ENCODE data around the gene AP3S1. TPM values are rescaled to one million over a fixed set of nuclear protein-coding genes. Genes with fewer than 3 reads are reported as not detected.
"Not testable (repeated sequence)": the region's sequence is repeated elsewhere in the genome, so short reads cannot be mapped to it uniquely, and the experiment has no call there.

Gene AP3S1
- total RNA-seq, 1 experiment from 2014 or later, result 60.8 TPM

DNA sequence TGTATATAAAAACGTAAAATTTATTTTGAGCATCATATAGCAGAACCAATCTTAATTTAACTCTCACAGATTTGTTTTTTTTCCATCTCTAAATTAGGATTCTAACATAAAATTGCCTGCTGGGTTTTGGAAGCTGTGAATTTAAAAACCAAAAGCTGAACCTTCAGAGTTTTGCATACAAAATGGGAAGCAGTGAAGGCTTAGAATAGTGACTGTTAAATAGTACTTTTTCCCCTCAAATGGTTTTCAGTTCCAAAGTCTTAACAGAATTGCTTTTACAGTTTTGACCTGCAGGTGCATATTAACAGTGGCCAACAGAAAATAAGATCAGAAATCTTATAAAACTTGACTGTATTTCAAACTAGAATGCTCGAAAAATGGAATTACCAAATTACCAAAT is 65.4 kb downstream of the AP3S1 start:
- no peak for ATAC-seq
- no peak overlapping the region for H3K27ac Mint-ChIP-seq
- TF ChIP-seq, protein P1, sequence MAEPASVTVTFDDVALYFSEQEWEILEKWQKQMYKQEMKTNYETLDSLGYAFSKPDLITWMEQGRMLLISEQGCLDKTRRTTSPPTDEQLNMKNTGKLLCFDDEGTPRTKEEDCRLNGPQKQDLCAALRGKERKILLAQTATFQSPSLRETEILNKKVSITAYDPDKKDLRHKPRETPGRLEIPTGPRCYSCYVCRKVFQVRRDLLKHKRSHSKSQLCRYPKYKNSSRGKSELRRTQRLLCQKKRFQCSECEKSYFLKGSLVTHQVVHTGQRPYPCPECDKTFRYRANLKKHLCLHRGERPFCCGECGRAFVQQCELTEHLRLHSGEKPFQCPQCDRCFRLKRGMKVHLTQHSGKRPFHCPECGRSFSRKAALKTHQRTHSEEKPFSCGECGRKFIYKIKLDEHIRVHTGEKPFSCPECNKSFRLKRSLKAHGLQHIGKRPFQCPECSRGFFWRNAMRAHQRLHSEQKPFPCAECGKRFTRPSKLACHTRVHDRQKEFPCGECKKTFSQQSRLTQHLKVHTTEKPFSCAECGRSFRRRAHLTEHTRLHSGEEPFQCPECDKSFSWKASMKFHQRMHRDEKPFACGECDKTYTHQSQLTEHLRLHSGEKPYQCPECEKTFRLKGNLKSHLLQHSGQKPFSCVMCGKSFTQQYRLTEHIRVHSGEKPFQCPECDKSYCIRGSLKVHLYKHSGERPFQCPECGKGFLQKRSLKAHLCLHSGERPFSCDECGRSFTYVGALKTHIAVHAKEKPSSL (CRISPR knock-in tag; conservative IDR thresholded peaks at IDR 0.05), result no peak
- TF ChIP-seq, protein P2, sequence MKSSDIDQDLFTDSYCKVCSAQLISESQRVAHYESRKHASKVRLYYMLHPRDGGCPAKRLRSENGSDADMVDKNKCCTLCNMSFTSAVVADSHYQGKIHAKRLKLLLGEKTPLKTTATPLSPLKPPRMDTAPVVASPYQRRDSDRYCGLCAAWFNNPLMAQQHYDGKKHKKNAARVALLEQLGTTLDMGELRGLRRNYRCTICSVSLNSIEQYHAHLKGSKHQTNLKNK (CRISPR knock-in tag; IDR thresholded peaks at IDR 0.05), result no peak
- no peak for TF ChIP-seq ZBTB21 (CRISPR knock-in tag; IDR thresholded peaks at IDR 0.05; ENCODE audit: borderline replicate concordance)
- TF ChIP-seq IRF2 (CRISPR knock-in tag; IDR thresholded peaks at IDR 0.05; ENCODE audit: borderline replicate concordance, low read depth), result no peak
- TF ChIP-seq PREB (CRISPR knock-in tag; IDR thresholded peaks at IDR 0.05; ENCODE audit: borderline replicate concordance), result no peak
- TF ChIP-seq, protein P3, sequence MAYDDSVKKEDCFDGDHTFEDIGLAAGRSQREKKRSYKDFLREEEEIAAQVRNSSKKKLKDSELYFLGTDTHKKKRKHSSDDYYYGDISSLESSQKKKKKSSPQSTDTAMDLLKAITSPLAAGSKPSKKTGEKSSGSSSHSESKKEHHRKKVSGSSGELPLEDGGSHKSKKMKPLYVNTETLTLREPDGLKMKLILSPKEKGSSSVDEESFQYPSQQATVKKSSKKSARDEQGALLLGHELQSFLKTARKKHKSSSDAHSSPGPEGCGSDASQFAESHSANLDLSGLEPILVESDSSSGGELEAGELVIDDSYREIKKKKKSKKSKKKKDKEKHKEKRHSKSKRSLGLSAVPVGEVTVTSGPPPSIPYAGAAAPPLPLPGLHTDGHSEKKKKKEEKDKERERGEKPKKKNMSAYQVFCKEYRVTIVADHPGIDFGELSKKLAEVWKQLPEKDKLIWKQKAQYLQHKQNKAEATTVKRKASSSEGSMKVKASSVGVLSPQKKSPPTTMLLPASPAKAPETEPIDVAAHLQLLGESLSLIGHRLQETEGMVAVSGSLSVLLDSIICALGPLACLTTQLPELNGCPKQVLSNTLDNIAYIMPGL (CRISPR knock-in tag; IDR thresholded peaks at IDR 0.05), result no peak
- TF ChIP-seq ZNF219 (CRISPR knock-in tag; IDR thresholded peaks at IDR 0.05; ENCODE audit: borderline replicate concordance), result no peak
- TF ChIP-seq TEAD1 (CRISPR knock-in tag; IDR thresholded peaks at IDR 0.05), result no peak
- no peak for TF ChIP-seq TP53 (CRISPR knock-in tag; IDR thresholded peaks at IDR 0.05)
- TF ChIP-seq CBFB (CRISPR knock-in tag; IDR thresholded peaks at IDR 0.05; ENCODE audit: low read depth), result no peak
- TF ChIP-seq, protein P4, sequence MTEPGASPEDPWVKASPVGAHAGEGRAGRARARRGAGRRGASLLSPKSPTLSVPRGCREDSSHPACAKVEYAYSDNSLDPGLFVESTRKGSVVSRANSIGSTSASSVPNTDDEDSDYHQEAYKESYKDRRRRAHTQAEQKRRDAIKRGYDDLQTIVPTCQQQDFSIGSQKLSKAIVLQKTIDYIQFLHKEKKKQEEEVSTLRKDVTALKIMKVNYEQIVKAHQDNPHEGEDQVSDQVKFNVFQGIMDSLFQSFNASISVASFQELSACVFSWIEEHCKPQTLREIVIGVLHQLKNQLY (CRISPR knock-in tag; IDR thresholded peaks at IDR 0.05), result no peak
- TF ChIP-seq ZSCAN18 (CRISPR knock-in tag; IDR thresholded peaks at IDR 0.05), result no peak

GRCh38 chr5:115913623-115914400 is 72.1 kb downstream of the AP3S1 start:
- POLR2A ChIA-PET; H3K27me3 Mint-ChIP-seq (ENCODE audit: low read depth); H3K27ac Mint-ChIP-seq; H3K9me3 Mint-ChIP-seq; H3K4me3 Mint-ChIP-seq; ATAC-seq; CTCF ChIA-PET; H3K36me3 Mint-ChIP-seq; H3K4me1 Mint-ChIP-seq; DNase-seq (ENCODE audit: low spot score): not testable (repeated sequence)

More for the DNA sequence above, 65.4 kb downstream of the AP3S1 start:
- H3K4me1 Mint-ChIP-seq, result peaks cover 13% of the 10 kb centered on the region
- no peak for DNase-seq (ENCODE audit: low spot score)
- no peaks in the 10 kb centered on the region for H3K36me3 Mint-ChIP-seq
- ChIA-PET CTCF (no interaction called here), POLR2A (no interaction called here)
- H3K9me3 Mint-ChIP-seq, result no peaks in the 10 kb centered on the region
- no peak overlapping the region for H3K4me3 Mint-ChIP-seq
- H3K27me3 Mint-ChIP-seq (ENCODE audit: low read depth), result no peaks in the 10 kb centered on the region

GRCh38 chr5:115920171-115920725 is 78.5 kb downstream of the AP3S1 start:
- H3K4me3 Mint-ChIP-seq, result no peak overlapping the region
- DNase-seq (ENCODE audit: low spot score) (no peak), ATAC-seq (no peak)
- TF ChIP-seq TCF7 (CRISPR knock-in tag; IDR thresholded peaks at IDR 0.05; ENCODE audit: low read depth) (no peak), OVOL2 (CRISPR knock-in tag; IDR thresholded peaks at IDR 0.05; ENCODE audit: borderline replicate concordance) (no peak), FOXK1 (CRISPR knock-in tag; IDR thresholded peaks at IDR 0.05) (no peak), SMAD3 (CRISPR knock-in tag; IDR thresholded peaks at IDR 0.05; ENCODE audit: borderline replicate concordance) (no peak)
- TF ChIP-seq, protein P5, sequence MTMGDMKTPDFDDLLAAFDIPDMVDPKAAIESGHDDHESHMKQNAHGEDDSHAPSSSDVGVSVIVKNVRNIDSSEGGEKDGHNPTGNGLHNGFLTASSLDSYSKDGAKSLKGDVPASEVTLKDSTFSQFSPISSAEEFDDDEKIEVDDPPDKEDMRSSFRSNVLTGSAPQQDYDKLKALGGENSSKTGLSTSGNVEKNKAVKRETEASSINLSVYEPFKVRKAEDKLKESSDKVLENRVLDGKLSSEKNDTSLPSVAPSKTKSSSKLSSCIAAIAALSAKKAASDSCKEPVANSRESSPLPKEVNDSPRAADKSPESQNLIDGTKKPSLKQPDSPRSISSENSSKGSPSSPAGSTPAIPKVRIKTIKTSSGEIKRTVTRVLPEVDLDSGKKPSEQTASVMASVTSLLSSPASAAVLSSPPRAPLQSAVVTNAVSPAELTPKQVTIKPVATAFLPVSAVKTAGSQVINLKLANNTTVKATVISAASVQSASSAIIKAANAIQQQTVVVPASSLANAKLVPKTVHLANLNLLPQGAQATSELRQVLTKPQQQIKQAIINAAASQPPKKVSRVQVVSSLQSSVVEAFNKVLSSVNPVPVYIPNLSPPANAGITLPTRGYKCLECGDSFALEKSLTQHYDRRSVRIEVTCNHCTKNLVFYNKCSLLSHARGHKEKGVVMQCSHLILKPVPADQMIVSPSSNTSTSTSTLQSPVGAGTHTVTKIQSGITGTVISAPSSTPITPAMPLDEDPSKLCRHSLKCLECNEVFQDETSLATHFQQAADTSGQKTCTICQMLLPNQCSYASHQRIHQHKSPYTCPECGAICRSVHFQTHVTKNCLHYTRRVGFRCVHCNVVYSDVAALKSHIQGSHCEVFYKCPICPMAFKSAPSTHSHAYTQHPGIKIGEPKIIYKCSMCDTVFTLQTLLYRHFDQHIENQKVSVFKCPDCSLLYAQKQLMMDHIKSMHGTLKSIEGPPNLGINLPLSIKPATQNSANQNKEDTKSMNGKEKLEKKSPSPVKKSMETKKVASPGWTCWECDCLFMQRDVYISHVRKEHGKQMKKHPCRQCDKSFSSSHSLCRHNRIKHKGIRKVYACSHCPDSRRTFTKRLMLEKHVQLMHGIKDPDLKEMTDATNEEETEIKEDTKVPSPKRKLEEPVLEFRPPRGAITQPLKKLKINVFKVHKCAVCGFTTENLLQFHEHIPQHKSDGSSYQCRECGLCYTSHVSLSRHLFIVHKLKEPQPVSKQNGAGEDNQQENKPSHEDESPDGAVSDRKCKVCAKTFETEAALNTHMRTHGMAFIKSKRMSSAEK (CRISPR knock-in tag; IDR thresholded peaks at IDR 0.05; ENCODE audit: borderline replicate concordance), result no peak
- H3K4me1 Mint-ChIP-seq, result no peaks in the 10 kb centered on the region
- H3K9me3 Mint-ChIP-seq, result no peaks in the 10 kb centered on the region
- ChIA-PET CTCF (no interaction called here), POLR2A (no interaction called here)
- no peaks in the 10 kb centered on the region for H3K27me3 Mint-ChIP-seq (ENCODE audit: low read depth)
- no peak overlapping the region for H3K27ac Mint-ChIP-seq
- H3K36me3 Mint-ChIP-seq, result no peaks in the 10 kb centered on the region

Measured in WTC11 (cell line).